ENCODE results near the gene CPT1C.

DNA sequence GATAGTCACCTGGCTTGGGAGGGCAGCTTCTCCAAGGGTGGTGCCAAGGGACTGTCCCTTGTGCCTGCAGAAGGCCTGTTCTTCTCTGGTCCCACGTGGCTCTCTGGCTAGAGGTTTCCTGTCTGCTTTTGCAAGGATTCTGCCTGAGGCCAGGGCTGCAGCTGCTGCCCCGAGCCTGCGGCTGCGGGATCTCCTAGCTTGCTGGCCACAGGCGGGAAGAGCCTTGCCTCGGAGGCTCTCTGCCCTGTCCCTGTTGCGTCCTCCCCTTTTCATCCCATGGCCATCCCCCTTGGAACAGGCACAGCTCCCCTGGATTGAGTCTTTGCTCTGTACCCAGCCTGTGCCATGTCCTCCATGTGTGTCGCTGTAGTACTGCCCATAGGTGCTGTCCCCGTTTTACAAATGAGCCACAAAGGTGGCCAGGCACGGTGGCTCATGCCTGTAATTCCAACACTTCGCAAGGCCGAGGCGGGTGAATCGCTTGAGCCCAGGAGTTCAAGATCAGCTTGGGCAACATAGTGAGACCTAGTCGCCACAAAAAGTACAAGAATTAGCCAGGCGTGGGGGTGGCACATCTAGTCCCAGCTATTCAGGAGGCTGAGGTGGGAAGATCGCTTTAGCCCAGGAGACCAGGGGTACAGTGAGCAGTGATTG is 34.3 kb upstream of the CPT1C start:
- TF ChIP-seq, protein P1, sequence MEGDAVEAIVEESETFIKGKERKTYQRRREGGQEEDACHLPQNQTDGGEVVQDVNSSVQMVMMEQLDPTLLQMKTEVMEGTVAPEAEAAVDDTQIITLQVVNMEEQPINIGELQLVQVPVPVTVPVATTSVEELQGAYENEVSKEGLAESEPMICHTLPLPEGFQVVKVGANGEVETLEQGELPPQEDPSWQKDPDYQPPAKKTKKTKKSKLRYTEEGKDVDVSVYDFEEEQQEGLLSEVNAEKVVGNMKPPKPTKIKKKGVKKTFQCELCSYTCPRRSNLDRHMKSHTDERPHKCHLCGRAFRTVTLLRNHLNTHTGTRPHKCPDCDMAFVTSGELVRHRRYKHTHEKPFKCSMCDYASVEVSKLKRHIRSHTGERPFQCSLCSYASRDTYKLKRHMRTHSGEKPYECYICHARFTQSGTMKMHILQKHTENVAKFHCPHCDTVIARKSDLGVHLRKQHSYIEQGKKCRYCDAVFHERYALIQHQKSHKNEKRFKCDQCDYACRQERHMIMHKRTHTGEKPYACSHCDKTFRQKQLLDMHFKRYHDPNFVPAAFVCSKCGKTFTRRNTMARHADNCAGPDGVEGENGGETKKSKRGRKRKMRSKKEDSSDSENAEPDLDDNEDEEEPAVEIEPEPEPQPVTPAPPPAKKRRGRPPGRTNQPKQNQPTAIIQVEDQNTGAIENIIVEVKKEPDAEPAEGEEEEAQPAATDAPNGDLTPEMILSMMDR (IDR thresholded peaks at IDR 0.05): no peak
- no peak for TF ChIP-seq EZH2 (IDR thresholded peaks at IDR 0.05; ENCODE audit: borderline replicate concordance, insufficient read depth, low read depth, low read length, poor library complexity, severe bottlenecking)
